Measurements from ENCODE around the gene CPNE4.

Gene CPNE4

DNA sequence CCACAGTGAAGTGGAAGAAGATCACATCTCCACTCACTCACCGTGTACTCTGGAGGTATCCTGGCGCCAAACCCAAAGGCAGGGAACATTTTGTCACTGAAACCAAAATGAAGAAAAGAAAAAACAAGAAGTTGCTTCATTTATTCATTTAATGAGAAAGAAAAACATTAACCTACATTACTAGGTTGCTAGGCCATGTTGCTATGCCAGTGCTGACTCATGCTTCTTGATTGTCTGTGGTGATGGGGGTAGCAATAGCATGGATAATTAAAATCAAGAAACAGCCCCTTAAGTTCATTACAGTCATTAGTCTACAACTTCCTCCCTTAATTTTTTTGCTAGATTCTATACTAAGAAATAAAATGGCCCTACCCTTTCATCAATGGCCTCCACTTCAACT, 479.4 kb downstream of the CPNE4 start:
- Histone ChIP-seq H3K79me2 (ENCODE audit: insufficient read depth, low read length) (no peaks in the 10 kb centered on the region), H3K9ac (ENCODE audit: low read depth, low read length, poor library complexity, severe bottlenecking) (no peak overlapping the region), H3K9me3 (ENCODE audit: insufficient read depth, low read depth, low read length) (no peaks in the 10 kb centered on the region), H3K4me1 (ENCODE audit: insufficient read depth, low read length, poor library complexity, severe bottlenecking) (no peaks in the 10 kb centered on the region), H3K4me3 (ENCODE audit: low read length, poor library complexity, severe bottlenecking) (no peak overlapping the region), H3K27me3 (ENCODE audit: insufficient read depth, low read length, poor library complexity, severe bottlenecking) (no peaks in the 10 kb centered on the region), H3K9me2 (replicated peaks; ENCODE audit: low read depth, low read length) (no peaks in the 10 kb centered on the region), H3K36me3 (ENCODE audit: insufficient read depth, low read length) (no peaks in the 10 kb centered on the region), H3F3A (ENCODE audit: low read depth) (no peaks in the 10 kb centered on the region), H4K20me1 (ENCODE audit: insufficient read depth, low read length, poor library complexity, severe bottlenecking) (no peaks in the 10 kb centered on the region), H3K4me2 (ENCODE audit: low read depth, low read length, poor library complexity, severe bottlenecking) (no peak overlapping the region), H2AFZ (ENCODE audit: low read length) (no peak overlapping the region)
- TF ChIP-seq, protein P1, sequence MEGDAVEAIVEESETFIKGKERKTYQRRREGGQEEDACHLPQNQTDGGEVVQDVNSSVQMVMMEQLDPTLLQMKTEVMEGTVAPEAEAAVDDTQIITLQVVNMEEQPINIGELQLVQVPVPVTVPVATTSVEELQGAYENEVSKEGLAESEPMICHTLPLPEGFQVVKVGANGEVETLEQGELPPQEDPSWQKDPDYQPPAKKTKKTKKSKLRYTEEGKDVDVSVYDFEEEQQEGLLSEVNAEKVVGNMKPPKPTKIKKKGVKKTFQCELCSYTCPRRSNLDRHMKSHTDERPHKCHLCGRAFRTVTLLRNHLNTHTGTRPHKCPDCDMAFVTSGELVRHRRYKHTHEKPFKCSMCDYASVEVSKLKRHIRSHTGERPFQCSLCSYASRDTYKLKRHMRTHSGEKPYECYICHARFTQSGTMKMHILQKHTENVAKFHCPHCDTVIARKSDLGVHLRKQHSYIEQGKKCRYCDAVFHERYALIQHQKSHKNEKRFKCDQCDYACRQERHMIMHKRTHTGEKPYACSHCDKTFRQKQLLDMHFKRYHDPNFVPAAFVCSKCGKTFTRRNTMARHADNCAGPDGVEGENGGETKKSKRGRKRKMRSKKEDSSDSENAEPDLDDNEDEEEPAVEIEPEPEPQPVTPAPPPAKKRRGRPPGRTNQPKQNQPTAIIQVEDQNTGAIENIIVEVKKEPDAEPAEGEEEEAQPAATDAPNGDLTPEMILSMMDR (conservative IDR thresholded peaks at IDR 0.05; ENCODE audit: low read length): no peak
- no peak for TF ChIP-seq EZH2phosphoT487 (IDR thresholded peaks at IDR 0.05; ENCODE audit: borderline replicate concordance)

DNA sequence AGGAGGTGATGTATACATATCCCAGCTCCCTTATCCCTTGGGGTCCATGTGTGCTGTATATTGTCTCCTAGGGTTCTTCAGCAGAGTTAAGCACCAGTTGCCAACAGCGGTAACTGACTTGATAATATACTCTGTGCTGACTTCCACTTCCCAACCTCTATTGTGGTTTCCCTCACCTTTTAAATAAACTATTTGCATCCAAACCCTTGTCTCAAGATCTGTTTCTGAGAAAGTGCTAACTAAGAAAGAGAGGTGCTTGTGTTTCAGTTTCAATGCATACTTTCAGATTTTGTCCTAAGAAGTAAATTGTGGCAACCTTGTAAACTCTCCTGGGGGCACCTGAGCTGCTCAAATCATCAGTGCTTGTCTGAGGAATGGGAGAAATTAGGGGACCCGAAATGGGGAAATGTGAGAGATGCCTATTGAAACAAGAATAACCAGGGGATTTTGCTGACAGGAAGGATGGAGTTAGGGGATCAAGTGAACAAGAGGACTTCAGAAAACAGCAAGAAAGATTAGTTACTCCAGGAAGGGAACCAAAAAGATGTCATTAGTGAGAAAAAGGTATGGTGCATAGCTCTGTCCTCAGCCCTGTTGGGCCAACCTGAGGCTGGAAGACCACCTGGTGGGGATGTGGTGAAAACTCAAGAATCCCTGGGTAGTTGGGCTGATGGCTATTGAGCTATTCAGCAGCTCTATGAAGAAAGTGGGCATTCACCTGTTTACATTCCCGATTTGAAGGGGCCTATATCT, 481.1 kb downstream of the CPNE4 start:
- H2AFZ ChIP-seq (ENCODE audit: low read length): no peak overlapping the region
- no peaks in the 10 kb centered on the region for H3K27me3 ChIP-seq (ENCODE audit: insufficient read depth, low read length, poor library complexity, severe bottlenecking)
- no peak overlapping the region for H3K9ac ChIP-seq (ENCODE audit: low read depth, low read length, poor library complexity, severe bottlenecking)
- H3K79me2 ChIP-seq (ENCODE audit: insufficient read depth, low read length): no peaks in the 10 kb centered on the region
- no peaks in the 10 kb centered on the region for H3K4me1 ChIP-seq (ENCODE audit: insufficient read depth, low read length, poor library complexity, severe bottlenecking)
- H3K4me2 ChIP-seq (ENCODE audit: low read depth, low read length, poor library complexity, severe bottlenecking): no peak overlapping the region
- H3K9me3 ChIP-seq (ENCODE audit: insufficient read depth, low read depth, low read length): no peaks in the 10 kb centered on the region
- no peaks in the 10 kb centered on the region for H3K9me2 ChIP-seq (replicated peaks; ENCODE audit: low read depth, low read length)
- H3F3A ChIP-seq (ENCODE audit: low read depth): no peaks in the 10 kb centered on the region
- H4K20me1 ChIP-seq (ENCODE audit: insufficient read depth, low read length, poor library complexity, severe bottlenecking): no peaks in the 10 kb centered on the region
- H3K36me3 ChIP-seq (ENCODE audit: insufficient read depth, low read length): no peaks in the 10 kb centered on the region
- no peak overlapping the region for H3K4me3 ChIP-seq (ENCODE audit: low read length, poor library complexity, severe bottlenecking)
- TF ChIP-seq EZH2phosphoT487 (IDR thresholded peaks at IDR 0.05; ENCODE audit: borderline replicate concordance): no peak
- TF ChIP-seq, protein P1 (conservative IDR thresholded peaks at IDR 0.05; ENCODE audit: low read length): no peak

DNA sequence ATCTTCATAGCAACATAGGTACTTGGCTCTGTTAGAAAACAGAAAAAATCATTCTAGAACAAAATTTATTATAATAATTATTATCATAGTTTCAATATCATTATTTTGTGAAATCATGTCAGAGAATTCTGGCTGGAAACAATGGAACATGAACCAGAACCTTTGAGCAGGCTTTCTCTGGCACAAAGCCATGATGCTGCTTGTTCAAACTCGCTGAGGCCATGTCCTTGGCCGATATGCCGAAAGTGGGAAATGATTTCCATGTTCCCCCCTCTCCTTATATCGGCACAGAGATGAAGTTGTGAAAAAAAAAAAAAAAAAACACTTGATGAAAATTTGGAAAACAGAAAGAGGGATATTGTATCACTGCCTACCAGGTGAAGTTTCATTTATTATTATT, 483.1 kb downstream of the CPNE4 start:
- Histone ChIP-seq H3K4me2 (ENCODE audit: low read depth, low read length, poor library complexity, severe bottlenecking) (no peak overlapping the region), H3K9me2 (replicated peaks; ENCODE audit: low read depth, low read length) (no peaks in the 10 kb centered on the region), H2AFZ (ENCODE audit: low read length) (no peak overlapping the region), H3K4me1 (ENCODE audit: insufficient read depth, low read length, poor library complexity, severe bottlenecking) (no peaks in the 10 kb centered on the region), H3K79me2 (ENCODE audit: insufficient read depth, low read length) (no peaks in the 10 kb centered on the region), H3K27me3 (ENCODE audit: insufficient read depth, low read length, poor library complexity, severe bottlenecking) (no peaks in the 10 kb centered on the region), H3K4me3 (ENCODE audit: low read length, poor library complexity, severe bottlenecking) (no peak overlapping the region), H3K9me3 (ENCODE audit: insufficient read depth, low read depth, low read length) (no peaks in the 10 kb centered on the region), H3F3A (ENCODE audit: low read depth) (no peaks in the 10 kb centered on the region), H3K9ac (ENCODE audit: low read depth, low read length, poor library complexity, severe bottlenecking) (no peak overlapping the region), H3K36me3 (ENCODE audit: insufficient read depth, low read length) (no peaks in the 10 kb centered on the region), H4K20me1 (ENCODE audit: insufficient read depth, low read length, poor library complexity, severe bottlenecking) (no peaks in the 10 kb centered on the region)
- TF ChIP-seq, protein P1 (conservative IDR thresholded peaks at IDR 0.05; ENCODE audit: low read length): no peak
- TF ChIP-seq EZH2phosphoT487 (IDR thresholded peaks at IDR 0.05; ENCODE audit: borderline replicate concordance): no peak
